ENCODE data around the gene RAD52. TPM values are rescaled to one million over a fixed set of nuclear protein-coding genes. Genes with fewer than 3 reads are reported as not detected.

Gene RAD52
- total RNA-seq, 1 donor from 2014 or later: 20.3 TPM

- no peak for DNase-seq (ENCODE audit: low spot score)
- Mint-ChIP-seq H3K4me3 (ENCODE audit: unreplicated experiment) (no peak overlapping the region), H3K27ac (ENCODE audit: unreplicated experiment) (no peak overlapping the region), H3K9me3 (ENCODE audit: unreplicated experiment) (no peaks in the 10 kb centered on the region), H3K36me3 (ENCODE audit: low read depth, unreplicated experiment) (peaks cover 47% of the 10 kb centered on the region), H3K27me3 (ENCODE audit: unreplicated experiment) (peaks cover 3% of the 10 kb centered on the region), H3K4me1 (ENCODE audit: unreplicated experiment) (peaks cover 75% of the 10 kb centered on the region)
- TF ChIP-seq, protein P1, sequence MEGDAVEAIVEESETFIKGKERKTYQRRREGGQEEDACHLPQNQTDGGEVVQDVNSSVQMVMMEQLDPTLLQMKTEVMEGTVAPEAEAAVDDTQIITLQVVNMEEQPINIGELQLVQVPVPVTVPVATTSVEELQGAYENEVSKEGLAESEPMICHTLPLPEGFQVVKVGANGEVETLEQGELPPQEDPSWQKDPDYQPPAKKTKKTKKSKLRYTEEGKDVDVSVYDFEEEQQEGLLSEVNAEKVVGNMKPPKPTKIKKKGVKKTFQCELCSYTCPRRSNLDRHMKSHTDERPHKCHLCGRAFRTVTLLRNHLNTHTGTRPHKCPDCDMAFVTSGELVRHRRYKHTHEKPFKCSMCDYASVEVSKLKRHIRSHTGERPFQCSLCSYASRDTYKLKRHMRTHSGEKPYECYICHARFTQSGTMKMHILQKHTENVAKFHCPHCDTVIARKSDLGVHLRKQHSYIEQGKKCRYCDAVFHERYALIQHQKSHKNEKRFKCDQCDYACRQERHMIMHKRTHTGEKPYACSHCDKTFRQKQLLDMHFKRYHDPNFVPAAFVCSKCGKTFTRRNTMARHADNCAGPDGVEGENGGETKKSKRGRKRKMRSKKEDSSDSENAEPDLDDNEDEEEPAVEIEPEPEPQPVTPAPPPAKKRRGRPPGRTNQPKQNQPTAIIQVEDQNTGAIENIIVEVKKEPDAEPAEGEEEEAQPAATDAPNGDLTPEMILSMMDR (IDR thresholded peaks at IDR 0.05; ENCODE audit: unreplicated experiment): no peak
Measured at GRCh38 chr12:912466-913235, 36.8 kb downstream of the RAD52 start.

- no peaks in the 10 kb centered on the region for H3K9me3 Mint-ChIP-seq (ENCODE audit: unreplicated experiment)
- peaks cover 76% of the 10 kb centered on the region for H3K4me1 Mint-ChIP-seq (ENCODE audit: unreplicated experiment)
- no peak overlapping the region for H3K4me3 Mint-ChIP-seq (ENCODE audit: unreplicated experiment)
- no peak overlapping the region for H3K27ac Mint-ChIP-seq (ENCODE audit: unreplicated experiment)
- no peak for DNase-seq (ENCODE audit: low spot score)
- H3K36me3 Mint-ChIP-seq (ENCODE audit: low read depth, unreplicated experiment): peaks cover 49% of the 10 kb centered on the region
- H3K27me3 Mint-ChIP-seq (ENCODE audit: unreplicated experiment): peaks cover 3% of the 10 kb centered on the region
- TF ChIP-seq, protein P1 (IDR thresholded peaks at IDR 0.05; ENCODE audit: unreplicated experiment): no peak
Measured at GRCh38 chr12:911191-911826, 38.2 kb downstream of the RAD52 start.

GRCh38 chr12:910416-910815, 39.1 kb downstream of the RAD52 start:
- Mint-ChIP-seq H3K4me1 (ENCODE audit: unreplicated experiment) (peaks cover 77% of the 10 kb centered on the region), H3K27me3 (ENCODE audit: unreplicated experiment) (peaks cover 3% of the 10 kb centered on the region), H3K36me3 (ENCODE audit: low read depth, unreplicated experiment) (peaks cover 50% of the 10 kb centered on the region), H3K9me3 (ENCODE audit: unreplicated experiment) (no peaks in the 10 kb centered on the region), H3K27ac (ENCODE audit: unreplicated experiment) (peak overlapping the region; percentile 67), H3K4me3 (ENCODE audit: unreplicated experiment) (peak overlapping the region; percentile 47)
- no peak for DNase-seq (ENCODE audit: low spot score)
- TF ChIP-seq, protein P1 (IDR thresholded peaks at IDR 0.05; ENCODE audit: unreplicated experiment): no peak

GRCh38 chr12:909861-910260, 39.6 kb downstream of the RAD52 start:
- DNase-seq (ENCODE audit: low spot score): no peak
- Mint-ChIP-seq H3K27me3 (ENCODE audit: unreplicated experiment) (peaks cover 3% of the 10 kb centered on the region), H3K4me1 (ENCODE audit: unreplicated experiment) (peaks cover 77% of the 10 kb centered on the region), H3K4me3 (ENCODE audit: unreplicated experiment) (peak overlapping the region; percentile 2), H3K9me3 (ENCODE audit: unreplicated experiment) (no peaks in the 10 kb centered on the region), H3K27ac (ENCODE audit: unreplicated experiment) (peak overlapping the region; percentile 37), H3K36me3 (ENCODE audit: low read depth, unreplicated experiment) (peaks cover 47% of the 10 kb centered on the region)
- TF ChIP-seq, protein P1 (IDR thresholded peaks at IDR 0.05; ENCODE audit: unreplicated experiment): no peak

All from endothelial cell (in vitro differentiated cells).